GM13976 (cell line): ENCODE data around the gene FAM234A.
A peak's percentile ranks its signal among the peaks of the same experiment; 100 is the strongest.
"Not testable (repeated sequence)": the region's sequence is repeated elsewhere in the genome, so short reads cannot be mapped to it uniquely, and the experiment has no call there.

ENCODE experiments used
- DNase-seq: peaks from one replicate; pipeline ENCODE4 v3.0.0; 2012; ENCODE audit warnings: low spot score
- CTCF ChIP-seq: IDR thresholded peaks from 2 replicates; pipeline ENCODE4 v1.5.1; 2012; ENCODE audit warnings: borderline replicate concordance, mild to moderate bottlenecking; ENCODE audit not compliant: insufficient read depth; ENCODE audit errors: extremely low read depth, missing control alignments, control extremely low read depth
- in situ Hi-C: fragments of 300-500 bp; cut with MboI; formaldehyde crosslinking; loops from one replicate; pipeline ENCODE4 v1.12.0; 2022; ENCODE audit warnings: low sequenced_read_pairs, mixed read lengths, inconsistent platforms; ENCODE audit not compliant: unreplicated experiment

The FAM234A gene

GRCh38 chr16:249431-249830 lies 14.8 kb downstream of the FAM234A start:
- no peak for TF ChIP-seq CTCF
- in situ Hi-C loops: no loop called here
- DNase-seq: no peak

GRCh38 chr16:252366-253337 lies 18.0 kb downstream of the FAM234A start:
- TF ChIP-seq CTCF: no peak
- in situ Hi-C loops: no loop called here
- peak; percentile 82 for DNase-seq

GRCh38 chr16:253833-254232 lies 19.2 kb downstream of the FAM234A start:
- no peak for TF ChIP-seq CTCF
- in situ Hi-C loops: no loop called here
- DNase-seq: no peak

- no peak for DNase-seq
- in situ Hi-C loops: no loop called here
- TF ChIP-seq CTCF: no peak
Observed at GRCh38 chr16:254461-254860, 19.8 kb downstream of the FAM234A start.

GRCh38 chr16:255183-255582 lies 20.6 kb downstream of the FAM234A start:
- no peak for TF ChIP-seq CTCF
- DNase-seq: no peak
- in situ Hi-C loops: no loop called here

- in situ Hi-C loops, DNase-seq: not testable (repeated sequence)
Observed at GRCh38 chr16:258091-258490, 23.5 kb downstream of the FAM234A start.

GRCh38 chr16:259226-259625 lies 24.6 kb downstream of the FAM234A start:
- in situ Hi-C loops: no loop called here
- no peak for TF ChIP-seq CTCF
- DNase-seq: no peak
